Placental pericyte (primary cell): ENCODE measurements around the gene GOLGA2. TPM values are rescaled to one million over a fixed set of nuclear protein-coding genes. Genes with fewer than 3 reads are reported as not detected.

Experiments
- small RNA-seq: library from RNA; depleted of rRNA; stranded (forward); fragments of <200 nt; gene quantifications from one replicate; pipeline ENCODE3, GENCODE V24; 2012; ENCODE audit warnings: low replicate concordance
- total RNA-seq: library from RNA; depleted of rRNA; stranded (reverse); fragments of >200 nt; gene quantifications from 2 replicates; pipeline ENCODE4 v1.2.3, GENCODE V29; 2012

The GOLGA2 gene
- 98.6 and 125 TPM in 2 replicates for total RNA-seq

GRCh38 chr9:128275198-128276007 is at the start of gene GOLGA2:
Gene GOLGA2 (minus strand): TSS chr9:128276007. CDS start chr9:128275976, 31 bp downstream.

GRCh38 chr9:128322404-128323211 is 46.8 kb upstream of the GOLGA2 start, which contains the start of the genes COQ4 and TRUB2:
Gene COQ4 (plus strand): TSS chr9:128322839. CDS start chr9:128322859, 20 bp downstream.
Gene TRUB2 (minus strand): TSS chr9:128322447. CDS start chr9:128322408, 39 bp downstream.

GRCh38 chr9:128276008-128276573 is 284 bp upstream of the GOLGA2 start, which contains the start of gene SWI5:
Gene SWI5 (plus strand): TSS chr9:128276276.

Small RNA genes lying within 50 kb of the gene (small RNA-seq; reads per million reads assigned to genes)
- gene MIR199B (8.5 reads per million, percentile 93 among the genes with 10 or more reads in this experiment), gene MIR3154 (not detected)

Other genes starting within 250 kb of the GOLGA2 start
- 9.4 and 10.6 TPM in 2 replicates for gene NAIF1, start 208.7 kb downstream of the GOLGA2 start, total RNA-seq
- 24.3 and 36.1 TPM in 2 replicates for gene SLC25A25, start 207.8 kb downstream of the GOLGA2 start, total RNA-seq
- 73.3 and 90.3 TPM in 2 replicates for gene PTGES2, start 148.3 kb downstream of the GOLGA2 start, total RNA-seq
- not detected in 2 replicates for gene LCN2, start 126.6 kb downstream of the GOLGA2 start, total RNA-seq
- gene BBLN, start 115.7 kb downstream of the GOLGA2 start, total RNA-seq = 40.3 and 41.9 TPM in 2 replicates
- 47.1 and 63.0 TPM in 2 replicates for gene CIZ1, start 84.4 kb downstream of the GOLGA2 start, total RNA-seq
- 17.1 and 47.0 TPM in 2 replicates for gene DNM1, start 72.6 kb downstream of the GOLGA2 start, total RNA-seq
- gene SWI5, start 269 bp upstream of the GOLGA2 start, total RNA-seq = 17.6 and 25.6 TPM in 2 replicates
- gene TRUB2, start 46.4 kb upstream of the GOLGA2 start, total RNA-seq = 22.1 and 28.3 TPM in 2 replicates
- 43.1 and 57.8 TPM in 2 replicates for gene COQ4, start 46.8 kb upstream of the GOLGA2 start, total RNA-seq
- gene SLC27A4, start 64.5 kb upstream of the GOLGA2 start, total RNA-seq = 20.8 and 47.0 TPM in 2 replicates
- 35.5 and 41.4 TPM in 2 replicates for gene URM1, start 95.4 kb upstream of the GOLGA2 start, total RNA-seq
- 77.3 and 148 TPM in 2 replicates for gene CERCAM, start 144.8 kb upstream of the GOLGA2 start, total RNA-seq
- gene ODF2, start 180.0 kb upstream of the GOLGA2 start, total RNA-seq = 25.2 and 51.0 TPM in 2 replicates
- 21.0 and 38.7 TPM in 2 replicates for gene GLE1, start 228.7 kb upstream of the GOLGA2 start, total RNA-seq